ENCODE results near the gene MPPED1.

DNA sequence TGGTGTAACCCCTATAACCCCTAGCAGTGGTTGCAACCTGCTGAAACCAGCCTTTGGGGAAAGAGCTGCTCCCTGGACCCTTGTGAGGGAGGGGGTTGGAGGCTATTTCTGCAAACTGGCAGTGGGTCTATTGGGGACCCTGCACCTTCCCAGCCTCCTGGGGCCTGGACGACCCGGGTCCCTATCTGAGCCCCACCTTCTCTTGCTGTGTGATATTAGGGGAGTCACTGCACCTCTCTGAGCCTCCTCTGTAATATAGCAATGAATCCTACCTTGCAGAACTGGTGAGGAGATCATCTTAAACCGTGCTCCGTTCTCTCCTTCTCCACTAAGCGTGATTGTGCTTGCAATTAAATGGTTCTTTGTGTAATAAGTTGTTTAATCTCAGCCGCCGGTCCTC lies 24.0 kb upstream of the MPPED1 start:
- TF ChIP-seq, protein P1, sequence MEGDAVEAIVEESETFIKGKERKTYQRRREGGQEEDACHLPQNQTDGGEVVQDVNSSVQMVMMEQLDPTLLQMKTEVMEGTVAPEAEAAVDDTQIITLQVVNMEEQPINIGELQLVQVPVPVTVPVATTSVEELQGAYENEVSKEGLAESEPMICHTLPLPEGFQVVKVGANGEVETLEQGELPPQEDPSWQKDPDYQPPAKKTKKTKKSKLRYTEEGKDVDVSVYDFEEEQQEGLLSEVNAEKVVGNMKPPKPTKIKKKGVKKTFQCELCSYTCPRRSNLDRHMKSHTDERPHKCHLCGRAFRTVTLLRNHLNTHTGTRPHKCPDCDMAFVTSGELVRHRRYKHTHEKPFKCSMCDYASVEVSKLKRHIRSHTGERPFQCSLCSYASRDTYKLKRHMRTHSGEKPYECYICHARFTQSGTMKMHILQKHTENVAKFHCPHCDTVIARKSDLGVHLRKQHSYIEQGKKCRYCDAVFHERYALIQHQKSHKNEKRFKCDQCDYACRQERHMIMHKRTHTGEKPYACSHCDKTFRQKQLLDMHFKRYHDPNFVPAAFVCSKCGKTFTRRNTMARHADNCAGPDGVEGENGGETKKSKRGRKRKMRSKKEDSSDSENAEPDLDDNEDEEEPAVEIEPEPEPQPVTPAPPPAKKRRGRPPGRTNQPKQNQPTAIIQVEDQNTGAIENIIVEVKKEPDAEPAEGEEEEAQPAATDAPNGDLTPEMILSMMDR (IDR thresholded peaks at IDR 0.05) = no peak
- TF ChIP-seq EP300 (IDR thresholded peaks at IDR 0.05) = no peak

Data from upper lobe of left lung (tissue), 4 donors.